GM21528 (cell line): ENCODE measurements around the gene SCAP.

ENCODE experiments used
- ATAC-seq: cut with Tn5 transposase; IDR thresholded peaks from one replicate; pipeline ENCODE4 v1.9.1; 2021; ENCODE audit warnings: mild to moderate bottlenecking, moderate library complexity; ENCODE audit not compliant: unreplicated experiment, low FRiP score

Gene SCAP

DNA sequence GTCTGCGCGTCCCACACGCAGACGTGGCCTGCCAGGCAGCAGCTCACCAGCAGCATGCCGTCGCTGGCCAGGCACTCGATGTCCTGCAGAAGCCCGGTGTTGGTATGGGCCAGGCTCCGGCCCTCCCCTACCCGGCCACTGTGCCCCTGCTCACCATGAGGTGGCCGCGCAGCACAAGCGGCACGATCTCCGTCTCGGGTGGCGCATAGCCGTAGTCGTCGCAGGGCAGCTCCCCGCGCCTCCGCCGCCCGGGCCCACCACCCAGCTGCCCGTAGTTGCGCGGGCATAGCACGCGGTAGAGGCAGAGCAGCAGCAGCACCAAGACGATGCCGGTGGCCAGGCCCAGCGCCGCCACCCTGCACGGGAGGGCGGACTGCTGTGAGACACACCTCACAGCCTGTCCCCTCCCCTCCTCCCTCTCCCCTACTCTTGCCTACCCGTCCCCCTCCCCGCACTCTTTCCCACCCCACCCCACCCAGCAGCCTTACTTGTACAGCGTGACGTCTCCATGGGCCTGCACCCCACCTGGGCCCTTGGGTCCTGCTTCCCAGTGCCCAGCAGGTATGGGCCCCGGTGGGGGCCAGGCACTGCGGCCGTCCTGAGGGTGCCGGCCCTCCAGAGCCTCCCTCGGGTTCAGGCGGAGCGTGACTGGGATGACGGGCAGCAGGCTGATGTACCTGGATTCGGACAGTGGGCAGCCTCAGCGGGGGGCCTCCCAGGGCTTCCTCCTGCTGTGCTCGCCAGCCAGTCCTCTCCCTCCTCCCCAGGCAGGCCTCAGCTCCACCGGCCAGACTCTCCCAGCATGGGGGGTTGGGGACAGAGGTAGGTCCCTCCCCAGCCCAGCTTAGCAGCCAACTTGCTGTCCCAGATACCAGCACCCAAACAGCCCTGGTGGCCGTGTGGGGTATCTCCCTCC lies 57.3 kb downstream of the SCAP start:
- ATAC-seq: no peak

DNA sequence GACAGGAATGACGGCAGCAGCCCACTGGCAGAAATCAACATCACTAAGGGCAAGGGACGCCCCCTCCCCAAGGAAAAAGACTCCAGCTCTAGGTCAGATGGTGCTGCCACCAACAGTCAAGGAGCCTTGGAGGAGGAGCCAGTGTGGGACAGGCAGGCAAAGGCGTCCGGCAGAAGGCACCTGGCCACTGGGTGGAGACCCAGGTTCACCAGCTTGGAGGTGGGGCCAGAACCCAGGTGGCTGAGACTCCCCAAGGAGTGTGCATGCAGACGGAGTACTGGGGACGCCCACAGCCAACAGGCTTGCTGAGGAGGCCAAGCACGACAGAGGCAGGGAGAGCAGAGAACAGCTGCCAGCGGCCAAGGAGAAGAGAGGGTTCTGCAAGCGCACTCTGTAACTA lies 59.7 kb downstream of the SCAP start:
- no peak for ATAC-seq

DNA sequence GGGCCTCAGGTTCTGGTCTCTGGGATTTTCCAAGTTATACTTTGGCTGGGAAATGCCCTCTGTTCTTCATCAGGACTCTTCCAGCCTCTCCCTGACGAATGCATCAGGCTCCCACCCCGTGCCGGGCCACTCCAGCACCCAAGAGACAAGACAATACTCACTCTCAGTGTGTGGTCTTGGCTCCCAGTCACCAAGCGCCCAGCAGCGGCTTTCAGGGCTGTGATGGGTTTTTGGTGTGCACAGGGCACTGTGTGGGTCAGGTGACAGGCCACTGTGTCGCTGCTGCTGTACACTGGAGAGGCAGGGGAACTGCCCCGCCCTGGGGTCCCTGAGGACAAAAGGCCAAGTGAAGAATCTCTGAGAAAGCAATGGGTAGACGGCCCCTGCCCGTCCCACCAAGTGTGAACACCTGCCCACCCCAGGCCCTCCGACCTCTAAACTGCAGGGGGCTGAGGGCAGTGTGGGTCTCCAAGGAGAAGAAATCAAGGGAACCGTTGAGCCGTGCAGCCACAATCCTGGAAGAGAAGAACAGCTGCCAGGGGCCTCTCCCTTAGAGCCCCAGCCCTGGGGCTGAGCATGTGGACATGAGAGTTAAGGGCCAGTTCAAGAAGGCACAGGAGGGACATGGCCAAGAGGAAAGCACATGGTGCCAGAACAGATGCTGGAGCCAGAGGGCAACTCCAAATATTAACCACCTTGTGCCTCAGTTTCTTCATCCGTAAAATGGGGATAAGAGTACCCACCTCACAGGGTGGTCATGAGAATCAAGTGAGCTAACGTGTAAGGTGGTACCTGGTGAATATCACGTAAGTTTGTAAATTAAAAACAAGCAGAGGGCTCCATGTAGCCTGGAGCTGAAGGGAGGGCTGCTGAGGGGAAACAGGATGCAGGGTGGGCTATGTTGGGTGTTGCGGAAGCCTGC lies 60.8 kb downstream of the SCAP start:
- no peak for ATAC-seq

DNA sequence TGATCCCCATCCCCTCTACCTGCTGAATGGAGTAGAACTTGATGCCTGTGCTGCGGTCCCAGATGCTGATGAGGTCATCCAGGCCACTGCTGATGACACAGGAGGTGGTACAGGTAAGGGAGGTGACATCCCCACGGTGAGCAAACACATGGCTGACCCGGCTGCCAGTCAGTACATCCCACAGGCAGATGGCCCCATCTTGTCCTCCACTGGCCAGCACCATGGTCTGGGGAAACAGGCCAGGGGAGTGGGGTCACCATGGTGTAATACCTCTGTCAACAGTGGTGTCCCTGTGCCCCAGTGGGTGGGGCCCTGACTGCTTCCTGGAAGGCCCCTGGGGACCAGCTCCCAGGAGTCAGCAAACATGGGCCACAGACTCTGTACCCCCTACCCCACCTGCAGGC lies 61.6 kb downstream of the SCAP start:
- ATAC-seq: no peak

DNA sequence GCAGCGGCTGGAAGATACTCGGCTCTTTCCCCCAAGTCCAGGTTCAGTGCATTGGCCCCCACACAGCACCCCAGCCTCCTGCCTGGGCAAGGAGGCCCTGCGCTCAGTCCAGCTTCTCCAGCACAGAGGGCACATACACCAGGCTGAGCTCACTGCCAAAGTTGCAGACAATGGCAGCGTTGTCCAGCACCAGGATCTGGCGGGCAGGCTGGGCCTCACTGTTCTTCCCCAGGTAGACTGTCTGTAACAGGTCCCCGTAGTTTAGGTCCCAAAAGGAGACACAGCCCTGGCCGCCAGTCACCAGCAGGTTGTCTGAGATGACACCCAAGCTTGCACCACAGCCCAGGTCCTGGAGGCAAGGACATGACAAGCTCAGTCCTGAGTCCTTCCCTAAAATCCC lies 62.0 kb downstream of the SCAP start:
- ATAC-seq: no peak

DNA sequence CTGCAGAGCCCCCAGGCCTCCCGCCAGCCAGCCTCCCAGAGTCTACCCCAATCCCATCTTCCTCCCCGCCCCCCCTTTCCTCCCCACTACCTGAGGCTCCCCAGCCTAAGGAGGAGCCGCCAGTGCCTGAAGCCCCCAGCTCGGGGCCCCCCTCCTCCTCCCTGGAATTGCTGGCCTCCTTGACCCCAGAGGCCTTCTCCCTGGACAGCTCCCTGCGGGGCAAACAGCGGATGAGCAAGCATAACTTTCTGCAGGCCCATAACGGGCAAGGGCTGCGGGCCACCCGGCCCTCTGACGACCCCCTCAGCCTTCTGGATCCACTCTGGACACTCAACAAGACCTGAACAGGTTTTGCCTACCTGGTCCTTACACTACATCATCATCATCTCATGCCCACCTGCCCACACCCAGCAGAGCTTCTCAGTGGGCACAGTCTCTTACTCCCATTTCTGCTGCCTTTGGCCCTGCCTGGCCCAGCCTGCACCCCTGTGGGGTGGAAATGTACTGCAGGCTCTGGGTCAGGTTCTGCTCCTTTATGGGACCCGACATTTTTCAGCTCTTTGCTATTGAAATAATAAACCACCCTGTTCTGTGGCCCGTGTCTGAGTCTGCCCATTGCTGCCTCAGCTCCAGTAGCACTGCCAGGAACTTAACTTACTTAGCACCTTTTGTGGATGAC lies 62.8 kb downstream of the SCAP start:
- no peak for ATAC-seq

DNA sequence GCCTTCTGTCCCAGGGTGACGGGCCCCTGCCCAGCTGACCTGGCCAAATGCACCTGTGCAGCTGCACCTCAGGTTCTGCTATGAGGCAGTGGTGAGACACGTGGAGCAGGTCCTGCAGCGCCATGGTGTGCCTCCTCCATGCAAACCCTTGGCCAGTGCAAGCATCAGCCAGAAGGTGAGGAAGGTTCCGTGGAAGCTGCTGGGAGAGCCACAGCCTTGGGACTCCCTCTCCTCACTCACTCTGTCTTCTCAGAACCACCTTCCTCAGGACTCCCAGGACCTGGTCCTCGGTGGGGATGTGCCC lies 63.3 kb downstream of the SCAP start:
- ATAC-seq: no peak

DNA sequence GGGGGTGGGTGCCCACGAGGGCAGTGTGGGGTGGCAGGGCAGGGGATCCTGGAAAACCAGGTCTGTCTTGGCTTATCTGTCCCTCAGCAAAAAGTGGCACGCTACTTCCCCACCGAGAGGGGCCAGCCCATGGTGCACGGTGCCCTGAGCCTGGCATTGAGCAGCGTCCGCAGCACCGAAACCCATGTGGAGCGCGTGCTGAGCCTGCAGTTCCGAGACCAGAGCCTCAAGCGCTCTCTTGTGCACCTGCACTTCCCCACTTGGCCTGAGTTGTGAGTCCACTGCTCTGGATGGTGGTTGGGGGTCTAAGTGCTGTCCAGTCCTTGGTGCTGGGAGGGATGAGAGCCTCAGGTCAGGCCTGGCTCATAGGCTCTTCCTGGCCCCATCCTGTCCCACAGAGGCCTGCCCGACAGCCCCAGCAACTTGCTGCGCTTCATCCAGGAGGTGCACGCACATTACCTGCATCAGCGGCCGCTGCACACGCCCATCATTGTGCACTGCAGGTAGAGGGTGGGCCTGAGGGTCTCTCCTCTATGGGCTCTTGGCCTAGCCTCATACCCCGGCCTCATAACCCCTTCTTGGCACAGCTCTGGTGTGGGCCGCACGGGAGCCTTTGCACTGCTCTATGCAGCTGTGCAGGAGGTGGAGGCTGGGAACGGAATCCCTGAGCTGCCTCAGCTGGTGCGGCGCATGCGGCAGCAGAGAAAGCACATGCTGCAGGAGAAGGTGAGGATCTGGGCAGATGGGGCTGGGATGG lies 63.9 kb downstream of the SCAP start:
- ATAC-seq: no peak

DNA sequence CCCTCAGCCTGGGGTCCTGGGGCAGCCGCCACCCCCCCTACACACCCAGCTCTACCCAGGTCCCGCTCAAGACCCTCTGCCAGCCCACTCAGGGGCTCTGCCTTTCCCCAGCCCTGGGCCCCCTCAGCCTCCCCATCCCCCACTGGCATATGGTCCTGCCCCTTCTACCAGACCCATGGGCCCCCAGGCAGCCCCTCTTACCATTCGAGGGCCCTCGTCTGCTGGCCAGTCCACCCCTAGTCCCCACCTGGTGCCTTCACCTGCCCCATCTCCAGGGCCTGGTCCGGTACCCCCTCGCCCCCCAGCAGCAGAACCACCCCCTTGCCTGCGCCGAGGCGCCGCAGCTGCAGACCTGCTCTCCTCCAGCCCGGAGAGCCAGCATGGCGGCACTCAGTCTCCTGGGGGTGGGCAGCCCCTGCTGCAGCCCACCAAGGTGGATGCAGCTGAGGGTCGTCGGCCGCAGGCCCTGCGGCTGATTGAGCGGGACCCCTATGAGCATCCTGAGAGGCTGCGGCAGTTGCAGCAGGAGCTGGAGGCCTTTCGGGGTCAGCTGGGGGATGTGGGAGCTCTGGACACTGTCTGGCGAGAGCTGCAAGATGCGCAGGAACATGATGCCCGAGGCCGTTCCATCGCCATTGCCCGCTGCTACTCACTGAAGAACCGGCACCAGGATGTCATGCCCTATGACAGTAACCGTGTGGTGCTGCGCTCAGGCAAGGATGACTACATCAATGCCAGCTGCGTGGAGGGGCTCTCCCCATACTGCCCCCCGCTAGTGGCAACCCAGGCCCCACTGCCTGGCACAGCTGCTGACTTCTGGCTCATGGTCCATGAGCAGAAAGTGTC lies 64.7 kb downstream of the SCAP start:
- no peak for ATAC-seq

DNA sequence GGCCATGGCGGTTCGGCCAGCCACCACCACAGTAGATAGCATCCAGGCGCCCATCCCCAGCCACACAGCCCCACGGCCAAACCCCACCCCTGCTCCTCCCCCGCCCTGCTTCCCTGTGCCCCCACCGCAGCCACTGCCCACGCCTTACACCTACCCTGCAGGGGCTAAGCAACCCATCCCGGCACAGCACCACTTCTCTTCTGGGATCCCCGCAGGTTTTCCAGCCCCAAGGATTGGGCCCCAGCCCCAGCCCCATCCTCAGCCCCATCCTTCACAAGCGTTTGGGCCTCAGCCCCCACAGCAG lies 65.4 kb downstream of the SCAP start:
- no peak for ATAC-seq

DNA sequence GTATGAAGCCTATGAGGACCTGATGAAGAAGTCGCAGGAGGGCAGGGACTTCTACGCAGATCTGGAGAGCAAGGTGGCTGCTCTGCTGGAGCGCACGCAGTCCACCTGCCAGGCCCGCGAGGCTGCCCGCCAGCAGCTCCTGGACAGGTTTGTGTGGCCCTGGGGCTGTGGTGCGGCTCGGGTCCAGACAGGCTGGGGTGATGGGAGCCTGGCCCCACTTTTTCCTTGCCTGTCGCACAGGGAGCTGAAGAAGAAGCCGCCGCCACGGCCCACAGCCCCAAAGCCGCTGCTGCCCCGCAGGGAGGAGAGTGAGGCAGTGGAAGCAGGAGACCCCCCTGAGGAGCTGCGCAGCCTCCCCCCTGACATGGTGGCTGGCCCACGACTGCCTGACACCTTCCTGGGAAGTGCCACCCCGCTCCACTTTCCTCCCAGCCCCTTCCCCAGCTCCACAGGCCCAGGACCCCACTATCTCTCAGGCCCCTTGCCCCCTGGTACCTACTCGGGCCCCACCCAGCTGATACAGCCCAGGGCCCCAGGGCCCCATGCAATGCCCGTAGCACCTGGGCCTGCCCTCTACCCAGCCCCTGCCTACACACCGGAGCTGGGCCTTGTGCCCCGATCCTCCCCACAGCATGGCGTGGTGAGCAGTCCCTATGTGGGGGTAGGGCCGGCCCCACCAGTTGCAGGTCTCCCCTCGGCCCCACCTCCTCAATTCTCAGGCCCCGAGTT lies 65.9 kb downstream of the SCAP start:
- ATAC-seq: no peak

DNA sequence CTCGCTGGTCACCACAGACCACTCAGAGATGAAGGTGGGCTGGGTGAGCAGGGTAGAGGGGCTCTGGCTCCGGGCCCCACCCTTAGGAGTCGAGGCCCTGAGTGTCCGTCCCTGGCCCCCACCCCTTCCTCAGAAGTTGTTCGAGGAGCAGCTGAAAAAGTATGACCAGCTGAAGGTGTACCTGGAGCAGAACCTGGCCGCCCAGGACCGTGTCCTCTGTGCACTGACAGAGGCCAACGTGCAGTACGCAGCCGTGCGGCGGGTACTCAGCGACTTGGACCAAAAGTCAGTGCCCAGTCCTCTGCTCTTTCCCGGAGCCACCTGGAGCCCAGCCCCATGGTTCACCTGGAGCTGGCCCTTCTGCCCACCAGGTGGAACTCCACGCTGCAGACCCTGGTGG lies 66.5 kb downstream of the SCAP start:
- ATAC-seq: no peak

DNA sequence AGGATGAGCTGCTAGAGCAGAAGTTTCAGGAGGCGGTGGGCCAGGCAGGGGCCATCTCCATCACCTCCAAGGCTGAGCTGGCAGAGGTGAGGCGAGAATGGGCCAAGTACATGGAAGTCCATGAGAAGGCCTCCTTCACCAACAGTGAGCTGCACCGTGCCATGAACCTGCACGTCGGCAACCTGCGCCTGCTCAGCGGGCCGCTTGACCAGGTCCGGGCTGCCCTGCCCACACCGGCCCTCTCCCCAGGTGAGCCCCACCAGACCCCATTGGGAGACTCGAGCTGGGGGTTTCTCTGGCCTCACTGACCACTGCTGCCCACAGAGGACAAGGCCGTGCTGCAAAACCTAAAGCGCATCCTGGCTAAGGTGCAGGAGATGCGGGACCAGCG lies 66.9 kb downstream of the SCAP start:
- no peak for ATAC-seq

DNA sequence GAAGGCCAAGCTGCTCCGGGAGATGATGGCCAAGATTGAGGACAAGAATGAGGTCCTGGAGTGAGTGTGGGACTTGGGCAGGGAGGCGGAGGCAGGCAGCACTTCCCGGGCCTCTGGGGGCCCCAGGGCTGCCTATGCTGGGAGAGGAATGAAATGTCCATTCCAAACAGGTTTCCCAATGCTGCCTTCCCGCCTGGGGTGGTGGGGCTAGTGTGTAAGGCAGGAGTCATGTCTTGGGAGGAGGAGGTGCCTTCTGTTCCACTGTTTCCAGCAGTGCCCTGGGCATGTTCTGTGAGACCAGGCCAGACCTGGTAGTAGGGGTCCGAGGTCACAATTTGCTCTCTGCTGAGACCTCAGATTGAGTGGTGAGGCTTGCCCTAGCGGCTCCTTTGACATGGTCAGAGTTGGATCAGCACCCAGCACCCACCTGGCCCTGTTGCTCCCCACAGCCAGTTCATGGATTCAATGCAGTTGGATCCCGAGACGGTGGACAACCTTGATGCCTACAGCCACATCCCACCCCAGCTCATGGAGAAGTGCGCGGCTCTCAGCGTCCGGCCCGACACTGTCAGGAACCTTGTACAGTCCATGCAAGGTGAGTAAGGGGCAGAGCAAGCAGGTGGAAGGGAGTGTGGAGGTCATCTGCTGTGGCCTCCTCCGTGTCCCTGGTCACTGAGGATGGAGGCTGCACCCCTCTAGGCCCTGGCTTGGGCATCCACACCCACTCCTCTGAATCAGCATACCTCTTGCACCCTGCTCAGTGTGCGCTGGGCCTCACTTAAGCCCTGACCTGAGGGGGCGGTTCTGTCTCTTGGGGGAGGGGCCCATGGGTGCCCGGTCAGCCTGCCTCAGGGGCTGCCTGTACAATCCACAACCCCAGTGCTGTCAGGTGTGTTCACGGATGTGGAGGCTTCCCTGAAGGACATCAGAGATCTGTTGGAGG lies 67.6 kb downstream of the SCAP start:
- ATAC-seq: no peak

DNA sequence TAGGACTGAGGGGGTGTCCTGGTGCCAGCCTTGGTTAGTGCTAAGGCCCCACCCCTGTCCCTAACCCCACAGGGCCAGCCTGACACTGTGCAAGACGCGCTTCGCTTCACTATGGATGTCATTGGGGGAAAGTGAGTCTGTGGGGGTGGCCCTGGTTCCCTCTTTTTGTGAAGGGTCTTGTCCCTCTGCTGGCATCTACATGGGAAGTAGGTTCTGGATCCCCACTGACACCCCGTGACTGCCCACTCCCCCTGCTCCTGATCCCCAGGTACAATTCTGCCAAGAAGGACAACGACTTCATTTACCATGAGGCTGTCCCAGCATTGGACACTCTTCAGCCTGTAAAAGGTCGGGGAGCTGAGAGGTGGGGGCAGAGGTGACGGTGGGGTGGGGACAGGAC lies 68.5 kb downstream of the SCAP start:
- no peak for ATAC-seq

DNA sequence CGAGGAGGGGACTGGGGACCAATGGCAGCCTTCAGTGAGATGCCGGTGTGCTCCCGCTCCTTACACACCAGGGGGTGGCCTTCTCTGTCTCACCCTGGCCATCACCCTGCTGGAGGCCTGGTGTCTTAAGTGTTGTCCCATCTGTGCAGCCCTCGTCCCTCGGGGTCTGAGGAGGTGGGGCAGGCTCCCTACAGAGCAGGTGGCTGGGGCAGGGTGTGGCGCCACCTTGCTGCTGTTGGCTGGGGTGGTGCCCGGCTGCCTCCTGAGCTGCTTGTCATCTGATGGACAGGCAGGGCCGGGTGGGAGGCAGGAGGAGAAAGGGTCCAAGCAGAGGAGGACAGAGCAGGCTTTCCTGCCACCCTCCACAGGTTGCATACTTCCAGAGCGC lies 69.0 kb downstream of the SCAP start:
- no peak for ATAC-seq

DNA sequence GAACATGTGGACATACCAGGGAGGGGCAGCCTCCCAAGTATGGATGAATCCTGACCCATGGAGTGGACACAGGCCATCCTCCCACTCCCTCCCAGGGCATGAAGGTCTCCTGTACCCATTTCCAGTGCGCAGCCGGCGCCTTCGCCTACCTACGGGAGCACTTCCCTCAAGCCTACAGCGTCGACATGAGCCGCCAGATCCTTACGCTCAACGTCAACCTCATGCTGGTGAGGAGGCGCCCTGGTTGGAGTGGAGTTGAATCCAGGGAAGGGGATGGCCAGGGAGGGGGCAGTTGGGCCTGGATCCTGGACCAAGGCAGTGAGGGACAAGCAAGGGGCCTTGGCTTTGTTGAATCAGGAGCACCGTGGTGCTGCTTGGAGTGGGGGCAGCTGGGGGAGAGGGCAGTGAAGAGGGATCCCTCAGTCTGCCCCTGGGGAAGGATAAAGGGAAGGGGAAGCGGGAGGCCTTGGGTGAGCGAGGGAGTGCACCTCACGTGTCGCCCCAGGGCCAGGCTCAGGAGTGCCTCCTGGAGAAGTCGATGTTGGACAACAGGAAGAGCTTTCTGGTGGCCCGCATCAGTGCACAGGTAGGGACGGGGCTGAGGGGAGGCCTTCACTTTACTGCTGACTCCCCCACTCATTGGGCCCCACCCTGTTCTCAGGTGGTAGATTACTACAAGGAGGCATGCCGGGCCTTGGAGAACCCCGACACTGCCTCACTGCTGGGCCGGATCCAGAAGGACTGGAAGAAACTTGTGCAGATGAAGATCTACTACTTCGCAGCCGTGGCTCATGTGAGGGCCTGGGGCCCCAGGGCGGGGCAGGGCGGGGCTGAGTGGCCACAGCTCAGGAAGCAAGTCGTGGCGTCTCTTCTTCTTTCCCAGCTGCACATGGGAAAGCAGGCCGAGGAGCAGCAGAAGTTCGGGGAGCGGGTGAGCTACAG lies 69.7 kb downstream of the SCAP start:
- no peak for ATAC-seq
